ENCODE results near the gene PCDHB8.
"Not testable (repeated sequence)": the region's sequence is repeated elsewhere in the genome, so short reads cannot be mapped to it uniquely, and the experiment has no call there.

Gene PCDHB8

GRCh38 chr5:141177577-141178191 lies at the start of gene PCDHB8:
PCDHB8 (plus strand) TSS chr5:141177790; CDS start chr5:141178035, 245 bp downstream.
- DNase-seq (ENCODE audit: low spot score), result not testable (repeated sequence)

GRCh38 chr5:141135030-141135717 lies 42.4 kb upstream of the PCDHB8 start, which contains the start of gene PCDHB5:
PCDHB5 (plus strand) TSS chr5:141135206; CDS start chr5:141135435, 229 bp downstream.
- DNase-seq (ENCODE audit: low spot score), result no peak

- DNase-seq (ENCODE audit: low spot score), result no peak
Measured at GRCh38 chr5:141135718-141136266, 41.8 kb upstream of the PCDHB8 start.

GRCh38 chr5:141137346-141137745 lies 40.2 kb upstream of the PCDHB8 start:
- not testable (repeated sequence) for DNase-seq (ENCODE audit: low spot score)

- DNase-seq (ENCODE audit: low spot score), result no peak
Measured at GRCh38 chr5:141149812-141150211, 27.8 kb upstream of the PCDHB8 start, which contains the start of gene PCDHB6. PCDHB6 (plus strand) TSS chr5:141150057; CDS start chr5:141150258, 201 bp downstream.

- no peak for DNase-seq (ENCODE audit: low spot score)
Measured at GRCh38 chr5:141150224-141150992, 27.2 kb upstream of the PCDHB8 start.

DNA sequence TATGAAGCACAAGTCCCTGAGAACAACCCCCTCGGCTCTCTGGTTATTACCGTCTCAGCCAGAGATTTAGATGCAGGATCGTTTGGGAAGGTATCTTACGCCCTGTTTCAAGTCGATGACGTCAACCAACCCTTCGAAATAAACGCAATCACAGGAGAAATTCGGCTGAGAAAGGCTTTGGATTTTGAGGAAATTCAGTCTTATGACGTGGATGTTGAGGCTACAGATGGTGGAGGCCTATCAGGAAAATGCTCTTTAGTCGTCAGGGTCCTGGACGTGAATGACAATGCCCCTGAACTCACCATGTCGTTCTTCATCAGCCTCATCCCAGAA lies 26.6 kb upstream of the PCDHB8 start:
- no peak for DNase-seq (ENCODE audit: low spot score)

- DNase-seq (ENCODE audit: low spot score), result not testable (repeated sequence)
Measured at GRCh38 chr5:141151632-141152031, 26.0 kb upstream of the PCDHB8 start.

DNA sequence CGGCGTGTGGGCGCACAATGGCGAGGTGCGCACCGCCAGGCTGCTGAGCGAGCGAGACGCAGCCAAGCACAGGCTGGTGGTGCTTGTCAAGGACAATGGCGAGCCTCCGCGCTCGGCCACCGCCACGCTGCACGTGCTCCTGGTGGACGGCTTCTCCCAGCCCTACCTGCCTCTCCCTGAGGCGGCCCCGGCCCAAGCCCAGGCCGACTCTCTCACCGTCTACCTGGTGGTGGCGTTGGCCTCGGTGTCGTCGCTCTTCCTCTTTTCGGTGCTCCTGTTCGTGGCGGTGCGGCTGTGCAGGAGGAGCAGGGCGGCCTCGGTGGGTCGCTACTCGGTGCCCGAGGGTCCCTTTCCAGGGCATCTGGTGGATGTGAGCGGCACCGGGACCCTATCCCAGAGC lies 25.5 kb upstream of the PCDHB8 start:
- not testable (repeated sequence) for DNase-seq (ENCODE audit: low spot score)

GRCh38 chr5:141155540-141156374 lies 21.8 kb upstream of the PCDHB8 start:
- peak; percentile 44 for DNase-seq (ENCODE audit: low spot score)

DNA sequence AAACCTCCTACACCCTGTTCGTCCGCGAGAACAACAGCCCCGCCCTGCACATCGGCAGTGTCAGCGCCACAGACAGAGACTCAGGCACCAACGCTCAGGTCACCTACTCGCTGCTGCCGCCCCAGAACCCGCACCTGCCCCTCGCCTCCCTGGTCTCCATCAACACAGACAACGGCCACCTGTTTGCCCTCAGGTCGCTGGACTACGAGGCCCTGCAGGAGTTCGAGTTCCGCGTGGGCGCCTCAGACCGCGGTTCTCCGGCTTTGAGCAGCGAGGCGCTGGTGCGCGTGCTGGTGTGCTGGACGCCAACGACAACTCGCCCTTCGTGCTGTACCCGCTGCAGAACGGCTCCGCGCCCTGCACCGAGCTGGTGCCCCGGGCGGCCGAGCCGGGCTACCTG lies 20.2 kb upstream of the PCDHB8 start:
- DNase-seq (ENCODE audit: low spot score), result not testable (repeated sequence)

- DNase-seq (ENCODE audit: low spot score), result not testable (repeated sequence)
Measured at GRCh38 chr5:141157901-141158300, 19.7 kb upstream of the PCDHB8 start.

GRCh38 chr5:141172381-141173204 lies 5.0 kb upstream of the PCDHB8 start, which contains the start of gene PCDHB7:
PCDHB7 (plus strand) TSS chr5:141172644; CDS start chr5:141172836, 192 bp downstream.
- peak; percentile 40 for DNase-seq (ENCODE audit: low spot score)

DNA sequence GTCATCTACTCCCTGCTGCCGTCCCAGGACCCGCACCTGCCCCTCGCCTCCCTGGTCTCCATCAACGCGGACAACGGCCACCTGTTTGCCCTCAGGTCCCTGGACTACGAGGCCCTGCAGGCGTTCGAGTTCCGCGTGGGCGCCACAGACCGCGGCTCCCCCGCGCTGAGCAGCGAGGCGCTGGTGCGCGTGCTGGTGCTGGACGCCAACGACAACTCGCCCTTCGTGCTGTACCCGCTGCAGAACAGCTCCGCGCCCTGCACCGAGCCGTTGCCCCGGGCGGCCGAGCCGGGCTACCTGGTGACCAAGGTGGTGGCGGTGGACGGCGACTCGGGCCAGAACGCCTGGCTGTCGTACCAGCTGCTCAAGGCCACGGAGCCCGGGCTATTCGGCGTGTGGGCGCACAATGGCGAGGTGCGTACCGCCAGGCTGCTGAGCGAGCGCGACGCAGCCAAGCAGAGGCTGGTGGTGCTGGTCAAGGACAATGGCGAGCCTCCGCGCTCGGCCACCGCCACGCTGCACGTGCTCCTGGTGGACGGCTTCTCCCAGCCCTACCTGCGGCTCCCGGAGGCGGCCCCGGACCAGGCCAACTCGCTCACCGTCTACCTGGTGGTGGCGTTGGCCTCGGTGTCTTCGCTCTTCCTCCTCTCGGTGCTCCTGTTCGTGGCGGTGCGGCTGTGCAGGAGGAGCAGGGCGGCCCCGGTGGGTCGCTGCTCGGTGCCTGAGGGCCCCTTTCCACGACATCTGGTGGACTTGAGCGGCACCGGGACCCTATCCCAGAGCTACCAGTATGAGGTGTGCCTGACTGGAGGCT lies 3.1 kb upstream of the PCDHB8 start:
- DNase-seq (ENCODE audit: low spot score), result not testable (repeated sequence)

DNA sequence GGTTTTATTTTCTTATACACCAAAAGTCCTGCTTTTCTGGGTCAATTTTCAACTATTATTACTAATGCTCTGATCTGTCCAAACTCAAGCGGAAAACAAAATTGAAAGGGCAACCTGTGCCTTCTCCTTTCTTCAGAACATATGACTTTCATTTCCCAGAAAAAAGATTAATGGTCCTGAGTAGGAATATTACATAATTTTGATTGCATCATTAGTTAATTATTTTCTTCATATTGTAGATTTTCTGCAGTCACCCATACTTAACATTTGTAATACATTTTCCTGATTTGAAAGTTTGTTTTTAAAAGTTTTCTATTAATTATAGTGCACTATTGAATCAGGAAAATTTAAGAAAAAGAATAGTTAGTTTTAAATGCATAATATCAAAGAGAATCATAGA lies 1.7 kb upstream of the PCDHB8 start:
- DNase-seq (ENCODE audit: low spot score), result no peak

DNA sequence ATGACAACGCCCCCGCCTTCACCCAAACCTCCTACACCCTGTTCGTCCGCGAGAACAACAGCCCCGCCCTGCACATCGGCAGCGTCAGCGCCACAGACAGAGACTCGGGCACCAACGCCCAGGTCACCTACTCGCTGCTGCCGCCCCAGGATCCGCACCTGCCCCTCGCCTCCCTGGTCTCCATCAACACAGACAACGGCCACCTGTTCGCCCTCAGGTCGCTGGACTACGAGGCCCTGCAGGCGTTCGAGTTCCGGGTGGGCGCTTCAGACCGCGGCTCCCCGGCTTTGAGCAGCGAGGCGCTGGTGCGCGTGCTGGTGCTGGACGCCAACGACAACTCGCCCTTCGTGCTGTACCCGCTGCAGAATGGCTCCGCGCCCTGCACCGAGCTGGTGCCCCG lies 1.8 kb downstream of the PCDHB8 start:
- not testable (repeated sequence) for DNase-seq (ENCODE audit: low spot score)

DNA sequence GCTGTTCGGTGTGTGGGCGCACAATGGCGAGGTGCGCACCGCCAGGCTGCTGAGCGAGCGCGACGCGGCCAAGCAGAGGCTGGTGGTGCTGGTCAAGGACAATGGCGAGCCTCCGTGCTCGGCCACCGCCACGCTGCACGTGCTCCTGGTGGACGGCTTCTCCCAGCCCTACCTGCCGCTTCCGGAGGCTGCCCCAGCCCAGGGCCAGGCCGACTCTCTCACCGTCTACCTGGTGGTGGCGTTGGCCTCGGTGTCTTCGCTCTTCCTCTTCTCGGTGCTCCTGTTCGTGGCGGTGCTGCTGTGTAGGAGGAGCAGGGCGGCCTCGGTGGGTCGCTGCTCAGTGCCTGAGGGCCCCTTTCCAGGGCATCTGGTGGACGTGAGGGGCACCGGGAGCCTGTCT lies 2.3 kb downstream of the PCDHB8 start:
- DNase-seq (ENCODE audit: low spot score), result not testable (repeated sequence)

DNA sequence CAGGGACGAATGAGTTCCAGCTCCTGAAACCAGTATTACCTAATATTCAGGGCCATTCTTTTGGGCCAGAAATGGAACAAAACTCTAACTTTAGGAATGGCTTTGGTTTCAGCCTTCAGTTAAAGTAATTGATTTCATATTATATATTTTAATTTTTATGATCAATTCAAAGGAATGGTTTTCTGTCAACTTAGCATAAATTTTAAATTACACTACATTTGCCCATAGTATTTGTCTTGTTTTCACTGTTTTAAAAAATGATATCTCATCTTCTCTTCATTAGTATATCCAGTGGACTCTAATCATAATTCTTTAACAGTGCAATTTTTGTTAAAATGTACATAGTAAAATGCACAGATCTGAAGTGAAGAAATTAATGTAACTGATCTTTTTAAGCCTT lies 2.7 kb downstream of the PCDHB8 start:
- DNase-seq (ENCODE audit: low spot score), result no peak

- peak; percentile 60 for DNase-seq (ENCODE audit: low spot score)
Measured at GRCh38 chr5:141182248-141182647, 4.7 kb downstream of the PCDHB8 start, which contains the start of gene PCDHB16. PCDHB16 (plus strand) TSS chr5:141182387; CDS start chr5:141182560, 173 bp downstream.
